ENCODE data around the gene HMG20A.
A peak's percentile ranks its signal among the peaks of the same experiment; 100 is the strongest.
"Not testable (repeated sequence)": the region's sequence is repeated elsewhere in the genome, so short reads cannot be mapped to it uniquely, and the experiment has no call there.

Gene HMG20A

GRCh38 chr15:77409259-77410156 is 11.2 kb upstream of the HMG20A start:
- no peak for DNase-seq

GRCh38 chr15:77410157-77410500 is 10.6 kb upstream of the HMG20A start:
- not testable (repeated sequence) for DNase-seq

GRCh38 chr15:77410701-77411618 is 9.7 kb upstream of the HMG20A start:
- no peak for DNase-seq

GRCh38 chr15:77411619-77411976 is 9.1 kb upstream of the HMG20A start:
- no peak for DNase-seq

- DNase-seq = no peak
These were observed 7.6 kb upstream of the HMG20A start for GRCh38 chr15:77412972-77413698.

GRCh38 chr15:77413699-77414349 is 6.9 kb upstream of the HMG20A start:
- DNase-seq = no peak

- no peak for DNase-seq
These were observed 5.8 kb upstream of the HMG20A start for GRCh38 chr15:77414789-77415442.

- no peak for DNase-seq
These were observed 5.1 kb upstream of the HMG20A start for GRCh38 chr15:77415450-77416147.

- no peak for DNase-seq
These were observed 4.6 kb upstream of the HMG20A start for GRCh38 chr15:77416148-77416455.

GRCh38 chr15:77416954-77417353 is 3.7 kb upstream of the HMG20A start:
- no peak for DNase-seq

GRCh38 chr15:77417602-77418001 is 3.1 kb upstream of the HMG20A start:
- no peak for DNase-seq

GRCh38 chr15:77418391-77418965 is 2.2 kb upstream of the HMG20A start:
- DNase-seq = no peak

GRCh38 chr15:77418966-77419835 is 1.5 kb upstream of the HMG20A start:
- peak; percentile 65 for DNase-seq

- peak; percentile 100 for DNase-seq
These were observed 665 bp upstream of the HMG20A start, which contains the start of gene PEAK1 for GRCh38 chr15:77419836-77420609. PEAK1 (minus strand) TSS chr15:77420104; CDS start chr15:77181926, 238,178 bp downstream.

- DNase-seq = peak; percentile 4
These were observed 647 bp downstream of the HMG20A start for GRCh38 chr15:77421370-77421700.

GRCh38 chr15:77425104-77425503 is 4.4 kb downstream of the HMG20A start:
- DNase-seq = no peak

GRCh38 chr15:77426377-77426776 is 5.7 kb downstream of the HMG20A start:
- no peak for DNase-seq

- no peak for DNase-seq
These were observed 6.2 kb downstream of the HMG20A start for GRCh38 chr15:77426871-77427270.

GRCh38 chr15:77430213-77430612 is 9.5 kb downstream of the HMG20A start:
- peak; percentile 4 for DNase-seq

All from stimulated activated CD4-positive, alpha-beta T cell treated with anti-CD3 and anti-CD28 coated beads, Interleukin-15, amount 100 ng/mL, for 24 hours (primary cell).